Measurements from ENCODE around the gene CEMIP.
A peak's percentile ranks its signal among the peaks of the same experiment; 100 is the strongest.
"Not testable (repeated sequence)": the region's sequence is repeated elsewhere in the genome, so short reads cannot be mapped to it uniquely, and the experiment has no call there.

The CEMIP gene

GRCh38 chr15:80957976-80958375, 178.8 kb downstream of the CEMIP start:
- no peak for DNase-seq

- no peak for DNase-seq
These were observed 179.8 kb downstream of the CEMIP start for GRCh38 chr15:80958818-80959495.

GRCh38 chr15:80965454-80965853, 186.3 kb downstream of the CEMIP start:
- not testable (repeated sequence) for DNase-seq

GRCh38 chr15:80966431-80967197, 187.4 kb downstream of the CEMIP start:
- no peak for DNase-seq

GRCh38 chr15:80967451-80967850, 188.3 kb downstream of the CEMIP start:
- no peak for DNase-seq

- DNase-seq, result no peak
These were observed 188.9 kb downstream of the CEMIP start for GRCh38 chr15:80967991-80968510.

GRCh38 chr15:80969316-80969715, 190.1 kb downstream of the CEMIP start:
- no peak for DNase-seq

- DNase-seq, result peak; percentile 66
These were observed 191.0 kb downstream of the CEMIP start for GRCh38 chr15:80970018-80970657.

- no peak for DNase-seq
These were observed 191.5 kb downstream of the CEMIP start for GRCh38 chr15:80970658-80971057.

- DNase-seq, result no peak
These were observed 192.0 kb downstream of the CEMIP start for GRCh38 chr15:80971143-80971542.

GRCh38 chr15:80972276-80972675, 193.1 kb downstream of the CEMIP start:
- no peak for DNase-seq

GRCh38 chr15:80974914-80975313, 195.7 kb downstream of the CEMIP start:
- no peak for DNase-seq

- DNase-seq, result no peak
These were observed 197.7 kb downstream of the CEMIP start for GRCh38 chr15:80976851-80977250.

- DNase-seq, result no peak
These were observed 198.5 kb downstream of the CEMIP start for GRCh38 chr15:80977627-80978036.

GRCh38 chr15:80978685-80979329, 199.6 kb downstream of the CEMIP start:
- no peak for DNase-seq

GRCh38 chr15:80979538-80980200, 200.5 kb downstream of the CEMIP start:
- no peak for DNase-seq

GRCh38 chr15:80982205-80982604, 203.0 kb downstream of the CEMIP start:
- DNase-seq, result no peak

GRCh38 chr15:80982839-80983238, 203.7 kb downstream of the CEMIP start:
- DNase-seq, result no peak

GRCh38 chr15:80984856-80985255, 205.7 kb downstream of the CEMIP start:
- DNase-seq, result no peak

GRCh38 chr15:80985981-80986380, 206.8 kb downstream of the CEMIP start:
- DNase-seq, result no peak

- DNase-seq, result no peak
These were observed 207.3 kb downstream of the CEMIP start for GRCh38 chr15:80986487-80986886.

GRCh38 chr15:80988148-80988796, 209.1 kb downstream of the CEMIP start:
- no peak for DNase-seq

Data from activated T-cell treated with anti-CD3 and anti-CD28 coated beads for 4 hours (primary cell).